Adrenal gland (tissue), 5 donors: ENCODE results near the gene ERBB2.

Experiments used
- CTCF ChIP-seq, 6 experiments: fragments of 450-650 bp in 4 of 6; fragments of 200-600 bp in 2 of 6; sonication (generic) in 1 of 6; IDR thresholded peaks; 1 replicate in 5 of 6; 2 replicates in 1 of 6; pipeline versions ENCODE4 v1.5.1 to v1.8.0; 2016 to 2021; ENCODE audit warnings: antibody characterized with exemption in 6 of 6, mild to moderate bottlenecking in 2 of 6, moderate library complexity in 1 of 6
- POLR2A ChIP-seq, 2 donors: fragments of 450-650 bp; IDR thresholded peaks; one replicate each; pipeline ENCODE4 v1.6.1; 2017; ENCODE audit warnings: antibody characterized with exemption in 2 of 2, mild to moderate bottlenecking in 2 of 2, moderate library complexity in 1 of 2
- donor health status: DM: no; HTN: no; CAD: no.

GRCh38 chr17:39754958-39755553 lies 55.2 kb downstream of the ERBB2 start:
- TF ChIP-seq POLR2A (IDR thresholded peaks at IDR 0.05) (no peak), CTCF (IDR thresholded peaks at IDR 0.05) (no peak)
